Kidney epithelial cell (primary cell): ENCODE results near the gene MAPK10. TPM values are rescaled to one million over a fixed set of nuclear protein-coding genes. Genes with fewer than 3 reads are reported as not detected.

Source experiments
- DNase-seq: peaks from one replicate; pipeline ENCODE4 v3.0.0-alpha.2; 2010; ENCODE audit warnings: low read depth
- H3K27me3 ChIP-seq: 2 replicates; pipeline ENCODE4 v1.6.0; 2011; ENCODE audit warnings: low read length; ENCODE audit not compliant: control insufficient read depth, insufficient read depth
- H3K36me3 ChIP-seq: 2 replicates; pipeline ENCODE4 v1.5.1; 2011; ENCODE audit warnings: low read length; ENCODE audit not compliant: control insufficient read depth, insufficient read depth
- H3K4me3 ChIP-seq: 2 replicates; pipeline ENCODE4 v1.5.1; 2011; ENCODE audit warnings: low read depth, mild to moderate bottlenecking, control low read depth, low read length
- total RNA-seq: library from RNA; depleted of rRNA; stranded (reverse); fragments of >200 nt; gene quantifications from 2 replicates; pipeline ENCODE4 v1.2.3, GENCODE V29; 2015
- TF ChIP-seq, protein P1 (sequence below): IDR thresholded peaks from 2 replicates; pipeline ENCODE4 v1.5.1; 2011; ENCODE audit warnings: mild to moderate bottlenecking, moderate library complexity, low read length, control low read depth, inconsistent platforms; ENCODE audit not compliant: insufficient read depth, poor library complexity, severe bottlenecking

Gene MAPK10
- total RNA-seq, 1 donor from 2014 or later: 2.7 TPM

GRCh38 chr4:86221002-86221401, 138.9 kb downstream of the MAPK10 start:
- Histone ChIP-seq H3K4me3 (no peak overlapping the region), H3K27me3 (no peaks in the 10 kb centered on the region), H3K36me3 (no peaks in the 10 kb centered on the region)
- TF ChIP-seq, protein P1, sequence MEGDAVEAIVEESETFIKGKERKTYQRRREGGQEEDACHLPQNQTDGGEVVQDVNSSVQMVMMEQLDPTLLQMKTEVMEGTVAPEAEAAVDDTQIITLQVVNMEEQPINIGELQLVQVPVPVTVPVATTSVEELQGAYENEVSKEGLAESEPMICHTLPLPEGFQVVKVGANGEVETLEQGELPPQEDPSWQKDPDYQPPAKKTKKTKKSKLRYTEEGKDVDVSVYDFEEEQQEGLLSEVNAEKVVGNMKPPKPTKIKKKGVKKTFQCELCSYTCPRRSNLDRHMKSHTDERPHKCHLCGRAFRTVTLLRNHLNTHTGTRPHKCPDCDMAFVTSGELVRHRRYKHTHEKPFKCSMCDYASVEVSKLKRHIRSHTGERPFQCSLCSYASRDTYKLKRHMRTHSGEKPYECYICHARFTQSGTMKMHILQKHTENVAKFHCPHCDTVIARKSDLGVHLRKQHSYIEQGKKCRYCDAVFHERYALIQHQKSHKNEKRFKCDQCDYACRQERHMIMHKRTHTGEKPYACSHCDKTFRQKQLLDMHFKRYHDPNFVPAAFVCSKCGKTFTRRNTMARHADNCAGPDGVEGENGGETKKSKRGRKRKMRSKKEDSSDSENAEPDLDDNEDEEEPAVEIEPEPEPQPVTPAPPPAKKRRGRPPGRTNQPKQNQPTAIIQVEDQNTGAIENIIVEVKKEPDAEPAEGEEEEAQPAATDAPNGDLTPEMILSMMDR: no peak
- DNase-seq: no peak

DNA sequence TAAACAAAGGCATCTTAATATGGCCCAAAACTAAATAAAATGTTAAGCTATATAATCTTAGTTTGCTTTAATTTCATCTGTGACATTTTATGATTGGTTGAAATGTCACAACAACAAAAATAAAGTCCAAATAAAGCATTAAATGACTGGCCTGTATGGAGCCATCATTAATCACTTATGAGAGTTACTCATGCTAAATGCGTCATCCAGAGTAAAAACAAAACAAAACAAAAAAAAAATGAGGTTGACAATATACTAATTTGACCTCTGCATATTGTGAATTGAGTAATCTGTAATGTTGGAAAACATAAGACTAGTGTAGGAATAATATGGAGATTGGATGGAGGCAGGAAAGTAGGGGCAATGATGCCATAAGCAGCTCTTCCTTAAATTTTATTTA, 139.7 kb downstream of the MAPK10 start:
- TF ChIP-seq, protein P1: no peak
- DNase-seq: no peak
- Histone ChIP-seq H3K4me3 (no peak overlapping the region), H3K36me3 (no peaks in the 10 kb centered on the region), H3K27me3 (no peaks in the 10 kb centered on the region)

DNA sequence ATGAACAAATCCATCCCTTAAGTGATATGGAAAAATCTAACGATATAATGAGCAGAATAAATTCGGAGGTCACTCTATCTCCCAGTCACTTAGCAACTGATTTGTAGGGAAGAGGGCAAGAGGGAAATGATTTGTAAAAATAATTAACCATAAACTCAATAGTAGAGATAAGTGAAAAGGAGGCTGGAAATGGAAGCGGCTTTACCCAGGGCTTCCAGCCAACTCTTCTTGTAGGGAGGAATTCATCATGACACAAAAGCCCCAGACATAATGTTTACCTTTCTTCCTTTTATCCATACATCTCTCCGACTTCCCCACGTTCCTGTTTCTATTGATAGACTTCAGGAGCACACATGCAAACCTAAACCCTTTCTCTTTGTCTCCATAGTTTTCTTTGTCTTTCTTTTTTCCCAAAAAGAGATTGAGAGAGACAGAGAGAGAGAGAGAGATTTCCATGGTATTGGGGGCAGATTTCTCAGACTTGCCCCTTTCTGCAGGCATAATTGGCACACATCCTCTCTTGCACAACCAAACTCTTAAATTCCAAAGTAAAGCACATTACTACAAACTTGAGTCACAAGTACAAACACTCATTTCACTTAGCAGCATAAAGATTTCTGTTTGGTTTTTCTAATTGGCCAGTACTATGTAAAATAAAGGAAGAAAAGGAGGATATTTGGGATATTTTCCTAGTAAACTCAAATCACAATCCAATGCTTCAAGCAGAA, 140.9 kb downstream of the MAPK10 start:
- no peaks in the 10 kb centered on the region for H3K27me3 ChIP-seq
- no peaks in the 10 kb centered on the region for H3K36me3 ChIP-seq
- no peak for DNase-seq
- TF ChIP-seq, protein P1: no peak
- H3K4me3 ChIP-seq: no peak overlapping the region

GRCh38 chr4:86203176-86203575, 156.7 kb downstream of the MAPK10 start:
- H3K4me3 ChIP-seq: no peak overlapping the region
- no peaks in the 10 kb centered on the region for H3K27me3 ChIP-seq
- no peaks in the 10 kb centered on the region for H3K36me3 ChIP-seq
- TF ChIP-seq, protein P1: no peak
- DNase-seq: no peak

DNA sequence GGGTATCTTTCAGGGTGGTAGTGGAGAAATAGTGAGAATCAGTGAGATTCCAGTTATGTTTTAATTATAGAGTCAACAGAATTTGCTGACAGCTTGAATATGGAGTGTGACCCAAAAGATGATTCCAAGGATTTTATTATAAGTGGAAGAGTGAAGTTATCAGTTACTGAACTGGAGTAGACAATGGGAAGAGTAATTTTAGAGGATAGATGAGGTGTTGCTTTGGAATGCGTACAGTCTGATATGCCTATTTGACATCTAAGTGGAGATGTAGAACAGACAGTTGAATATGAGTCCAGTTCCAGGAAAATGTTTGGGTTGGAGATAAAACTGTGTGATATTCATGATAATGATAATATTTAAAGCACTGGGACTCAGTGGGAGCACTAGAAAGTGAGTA, 174.2 kb downstream of the MAPK10 start:
- no peak for DNase-seq
- Histone ChIP-seq H3K36me3 (no peaks in the 10 kb centered on the region), H3K4me3 (no peak overlapping the region), H3K27me3 (no peaks in the 10 kb centered on the region)
- TF ChIP-seq, protein P1: no peak

DNA sequence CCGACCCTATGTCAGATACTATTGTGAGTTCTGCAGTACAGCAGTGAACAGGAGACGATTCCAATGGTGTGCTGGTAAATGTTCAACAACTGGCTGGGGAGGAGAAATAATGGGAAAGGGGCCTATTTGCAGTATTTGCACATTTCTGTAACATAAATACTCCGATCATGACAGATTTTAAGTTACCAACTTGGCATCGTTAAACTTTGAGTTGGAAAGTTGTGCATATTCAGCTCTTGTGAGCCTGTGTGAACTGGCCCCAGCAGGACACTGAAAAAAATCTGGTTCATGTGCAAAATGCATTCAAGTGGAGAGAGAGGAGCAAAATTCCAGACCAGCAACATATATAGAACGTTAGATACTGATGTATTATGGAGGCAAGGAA, 175.0 kb downstream of the MAPK10 start:
- Histone ChIP-seq H3K4me3 (no peak overlapping the region), H3K27me3 (no peaks in the 10 kb centered on the region), H3K36me3 (no peaks in the 10 kb centered on the region)
- no peak for DNase-seq
- TF ChIP-seq, protein P1: no peak
